Mammary epithelial cell (primary cell): ENCODE measurements around the gene CNNM3.

Source experiments
- EZH2 ChIP-seq: IDR thresholded peaks from 2 replicates; pipeline ENCODE4 v1.6.1; 2012; ENCODE audit warnings: low read length, inconsistent platforms, borderline replicate concordance
- TF ChIP-seq, protein P1 (sequence below), 2 donors: IDR thresholded peaks in 1 of 2; conservative IDR thresholded peaks in 1 of 2; 2 replicates each; pipeline ENCODE4 v1.5.1; 2011 to 2012; ENCODE audit warnings: inconsistent platforms in 2 of 2, low read length in 2 of 2, mild to moderate bottlenecking in 2 of 2, control low read depth in 1 of 2, low read depth in 1 of 2; ENCODE audit not compliant: insufficient read depth in 1 of 2; ENCODE audit errors: extremely low read depth in 1 of 2

DNA sequence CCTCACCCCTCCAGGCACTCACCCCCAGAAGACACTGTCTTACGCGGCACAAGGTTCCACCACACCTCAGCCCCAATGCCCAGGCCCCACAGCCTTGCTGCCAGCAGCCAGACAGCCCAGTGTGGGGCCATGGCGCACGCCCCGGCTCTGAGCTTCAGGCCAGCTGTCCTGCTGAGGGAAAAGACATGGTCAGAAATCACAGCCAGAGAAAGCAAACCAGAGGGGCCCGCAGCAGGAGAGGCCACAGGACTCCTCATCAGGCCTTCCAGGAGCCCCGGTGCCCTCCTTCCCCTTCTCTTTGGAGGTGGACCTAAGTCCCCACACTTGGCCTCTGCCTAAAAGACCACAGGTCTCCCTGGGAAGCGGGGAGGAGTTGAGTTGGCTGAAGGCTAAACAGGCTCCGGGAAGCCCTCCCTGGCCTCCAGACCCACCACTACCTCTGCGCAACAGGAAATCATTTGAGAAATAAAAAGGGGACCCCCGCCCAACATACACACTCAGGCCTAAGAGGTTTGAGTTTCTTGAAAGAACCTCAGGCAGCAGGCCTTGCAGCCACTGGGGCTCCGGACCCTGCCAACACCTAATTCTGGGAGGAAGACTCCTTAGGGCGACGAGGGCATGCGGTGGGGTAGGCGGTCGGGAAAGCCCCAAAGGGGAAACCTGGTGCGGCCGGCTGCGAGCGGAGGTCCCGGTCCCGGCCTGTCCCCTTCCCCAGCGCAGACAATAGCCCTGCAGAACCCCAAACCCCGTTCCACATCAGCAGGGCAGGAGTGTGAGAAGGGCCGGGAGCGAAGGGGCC lies 51.9 kb downstream of the CNNM3 start:
- TF ChIP-seq, protein P1, sequence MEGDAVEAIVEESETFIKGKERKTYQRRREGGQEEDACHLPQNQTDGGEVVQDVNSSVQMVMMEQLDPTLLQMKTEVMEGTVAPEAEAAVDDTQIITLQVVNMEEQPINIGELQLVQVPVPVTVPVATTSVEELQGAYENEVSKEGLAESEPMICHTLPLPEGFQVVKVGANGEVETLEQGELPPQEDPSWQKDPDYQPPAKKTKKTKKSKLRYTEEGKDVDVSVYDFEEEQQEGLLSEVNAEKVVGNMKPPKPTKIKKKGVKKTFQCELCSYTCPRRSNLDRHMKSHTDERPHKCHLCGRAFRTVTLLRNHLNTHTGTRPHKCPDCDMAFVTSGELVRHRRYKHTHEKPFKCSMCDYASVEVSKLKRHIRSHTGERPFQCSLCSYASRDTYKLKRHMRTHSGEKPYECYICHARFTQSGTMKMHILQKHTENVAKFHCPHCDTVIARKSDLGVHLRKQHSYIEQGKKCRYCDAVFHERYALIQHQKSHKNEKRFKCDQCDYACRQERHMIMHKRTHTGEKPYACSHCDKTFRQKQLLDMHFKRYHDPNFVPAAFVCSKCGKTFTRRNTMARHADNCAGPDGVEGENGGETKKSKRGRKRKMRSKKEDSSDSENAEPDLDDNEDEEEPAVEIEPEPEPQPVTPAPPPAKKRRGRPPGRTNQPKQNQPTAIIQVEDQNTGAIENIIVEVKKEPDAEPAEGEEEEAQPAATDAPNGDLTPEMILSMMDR (conservative IDR thresholded peaks at IDR 0.05 in 1 of 2, IDR thresholded peaks at IDR 0.05 in 1 of 2; ENCODE audit: extremely low read depth in 1 of 2, insufficient read depth in 1 of 2, low read depth in 1 of 2, low read length in 2 of 2), result no peak
- TF ChIP-seq EZH2, result no peak
